Neural cell (in vitro differentiated cells): ENCODE data around the gene ATXN10. TPM values are rescaled to one million over a fixed set of nuclear protein-coding genes. Genes with fewer than 3 reads are reported as not detected.

Experiments used
- H2AFZ ChIP-seq: fragments of 200-600, 300-800 bp; sonication (generic), shearing (Covaris generic); 2 replicates; pipeline ENCODE4 v1.6.0; 2014; ENCODE audit warnings: low read depth, mild to moderate bottlenecking, antibody characterized with exemption, low read length, moderate library complexity
- H3F3A ChIP-seq: fragments of 200-600 bp; shearing (Covaris generic); 2 replicates; pipeline ENCODE4 v1.6.1; 2016; ENCODE audit warnings: mild to moderate bottlenecking, moderate library complexity, mixed read lengths, antibody characterized with exemption, low read length; ENCODE audit not compliant: insufficient read depth, poor library complexity, severe bottlenecking
- H3K27ac ChIP-seq: fragments of 200-600, 300-800 bp; sonication (generic), shearing (Covaris generic); 2 replicates; pipeline ENCODE4 v1.5.1; 2014; ENCODE audit warnings: mild to moderate bottlenecking, low read length, moderate library complexity
- H3K27me3 ChIP-seq: fragments of 300-800, 200-600 bp; sonication (generic), shearing (Covaris generic); 2 replicates; pipeline ENCODE4 v1.6.0; 2014; ENCODE audit warnings: mild to moderate bottlenecking, low read depth, low read length, moderate library complexity; ENCODE audit not compliant: insufficient read depth
- H3K36me3 ChIP-seq: fragments of 300-800, 200-600 bp; sonication (generic), shearing (Covaris generic); 2 replicates; pipeline ENCODE4 v1.5.1; 2014; ENCODE audit warnings: mild to moderate bottlenecking, antibody characterized with exemption, low read length, moderate library complexity; ENCODE audit not compliant: insufficient read depth
- H3K4me2 ChIP-seq: fragments of 300-800, 200-600 bp; sonication (generic), shearing (Covaris generic); 2 replicates; pipeline ENCODE4 v1.6.0; 2014; ENCODE audit warnings: mild to moderate bottlenecking, low read length
- H3K4me3 ChIP-seq: fragments of 300-800, 200-600 bp; sonication (generic), shearing (Covaris generic); 2 replicates; pipeline ENCODE4 v1.5.1; 2014; ENCODE audit warnings: mild to moderate bottlenecking, low read length, moderate library complexity
- H3K79me2 ChIP-seq: fragments of 200-600 bp; shearing (Covaris generic); replicated peaks from 2 replicates; pipeline ENCODE4 v1.6.0; 2014; ENCODE audit warnings: mild to moderate bottlenecking, low read length, moderate library complexity; ENCODE audit not compliant: insufficient read depth
- H3K9ac ChIP-seq: fragments of 300-800, 200-600 bp; sonication (generic), shearing (Covaris generic); 2 replicates; pipeline ENCODE4 v1.6.1; 2016; ENCODE audit warnings: mild to moderate bottlenecking, low read length, mixed read lengths
- H3K9me2 ChIP-seq: fragments of 200-600 bp; shearing (Covaris generic); 2 replicates; pipeline ENCODE4 v1.6.1; 2016; ENCODE audit warnings: mild to moderate bottlenecking, low read length, mixed read lengths; ENCODE audit not compliant: insufficient read depth
- H3K9me3 ChIP-seq: fragments of 200-600, 300-800 bp; sonication (generic), shearing (Covaris generic); 2 replicates; pipeline ENCODE4 v1.6.1; 2016; ENCODE audit warnings: mild to moderate bottlenecking, mixed run types, low read length, moderate library complexity, mixed read lengths
- H4K20me1 ChIP-seq: fragments of 200-600 bp; shearing (Covaris generic); 2 replicates; pipeline ENCODE4 v1.6.1; 2016; ENCODE audit warnings: mild to moderate bottlenecking, mixed run types; ENCODE audit not compliant: insufficient read depth
- EP300 ChIP-seq: fragments of 450-650 bp; conservative IDR thresholded peaks from 2 replicates; pipeline ENCODE4 v1.6.1; 2014; ENCODE audit warnings: antibody characterized with exemption, mild to moderate bottlenecking, moderate library complexity; ENCODE audit not compliant: poor library complexity, severe bottlenecking
- EZH2 ChIP-seq: fragments of 200-600, 300-800 bp; shearing (Covaris generic), sonication (generic); IDR thresholded peaks from 2 replicates; pipeline ENCODE4 v1.6.1; 2014; ENCODE audit warnings: antibody characterized with exemption, low read length, borderline replicate concordance, mild to moderate bottlenecking; ENCODE audit not compliant: insufficient read depth, poor library complexity, severe bottlenecking
- MXI1 ChIP-seq: fragments of 450-650 bp; conservative IDR thresholded peaks from 2 replicates; pipeline ENCODE4 v1.6.1; 2014; ENCODE audit warnings: antibody characterized with exemption, mild to moderate bottlenecking; ENCODE audit not compliant: poor library complexity, severe bottlenecking
- POLR2AphosphoS5 ChIP-seq: IDR thresholded peaks from 2 replicates; pipeline ENCODE4 v1.6.1; 2012
- RAD21 ChIP-seq: fragments of 450-650 bp; conservative IDR thresholded peaks from 2 replicates; pipeline ENCODE4 v1.6.1; 2014; ENCODE audit warnings: antibody characterized with exemption, mild to moderate bottlenecking, moderate library complexity
- SMC3 ChIP-seq: fragments of 450-650 bp; conservative IDR thresholded peaks from 2 replicates; pipeline ENCODE4 v1.6.1; 2014; ENCODE audit warnings: antibody characterized with exemption, mild to moderate bottlenecking, moderate library complexity; ENCODE audit not compliant: poor library complexity
- TAF1 ChIP-seq: IDR thresholded peaks from 2 replicates; pipeline ENCODE4 v1.6.1; 2012; ENCODE audit warnings: low read depth
- polyA plus RNA-seq: library from polyadenylated mRNA; depleted of rRNA; stranded (reverse); fragments of >200 nt; gene quantifications from 2 replicates; pipeline ENCODE4 v1.2.3, GENCODE V29; 2014
- TF ChIP-seq, protein P1 (sequence below): IDR thresholded peaks from 2 replicates; pipeline ENCODE4 v1.6.1; 2012; ENCODE audit warnings: borderline replicate concordance
- TF ChIP-seq, protein P2 (sequence below): fragments of 450-650 bp; IDR thresholded peaks from 2 replicates; pipeline ENCODE4 v1.5.1; 2014; ENCODE audit warnings: antibody characterized with exemption, mild to moderate bottlenecking, moderate library complexity; ENCODE audit not compliant: poor library complexity, severe bottlenecking

The ATXN10 gene
- polyA plus RNA-seq, 1 donor from 2014 or later: 321 TPM

DNA sequence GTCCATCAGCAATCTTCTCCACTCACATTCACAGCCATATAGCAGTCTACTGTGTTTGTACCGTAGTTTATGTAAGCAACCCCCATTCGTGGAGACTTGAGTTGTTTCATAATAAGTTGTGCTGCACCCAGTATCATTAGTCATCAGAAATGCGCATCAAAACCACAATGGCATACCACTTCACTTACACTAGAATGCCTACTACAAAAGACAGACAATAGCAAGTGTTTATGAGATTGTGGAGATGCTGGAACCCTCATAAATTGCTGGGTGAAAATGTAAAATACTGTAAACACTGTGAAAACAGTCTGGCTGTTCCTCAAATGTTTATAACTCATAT is 133.3 kb downstream of the ATXN10 start:
- Histone ChIP-seq H3K4me2 (no peak overlapping the region), H3K9me3 (no peaks in the 10 kb centered on the region), H3K27ac (no peak overlapping the region), H3F3A (no peaks in the 10 kb centered on the region), H2AFZ (no peak overlapping the region), H4K20me1 (no peaks in the 10 kb centered on the region), H3K27me3 (no peaks in the 10 kb centered on the region), H3K36me3 (no peaks in the 10 kb centered on the region), H3K79me2 (no peaks in the 10 kb centered on the region), H3K9me2 (no peaks in the 10 kb centered on the region), H3K4me3 (no peak overlapping the region), H3K9ac (no peak overlapping the region)
- TF ChIP-seq, protein P1, sequence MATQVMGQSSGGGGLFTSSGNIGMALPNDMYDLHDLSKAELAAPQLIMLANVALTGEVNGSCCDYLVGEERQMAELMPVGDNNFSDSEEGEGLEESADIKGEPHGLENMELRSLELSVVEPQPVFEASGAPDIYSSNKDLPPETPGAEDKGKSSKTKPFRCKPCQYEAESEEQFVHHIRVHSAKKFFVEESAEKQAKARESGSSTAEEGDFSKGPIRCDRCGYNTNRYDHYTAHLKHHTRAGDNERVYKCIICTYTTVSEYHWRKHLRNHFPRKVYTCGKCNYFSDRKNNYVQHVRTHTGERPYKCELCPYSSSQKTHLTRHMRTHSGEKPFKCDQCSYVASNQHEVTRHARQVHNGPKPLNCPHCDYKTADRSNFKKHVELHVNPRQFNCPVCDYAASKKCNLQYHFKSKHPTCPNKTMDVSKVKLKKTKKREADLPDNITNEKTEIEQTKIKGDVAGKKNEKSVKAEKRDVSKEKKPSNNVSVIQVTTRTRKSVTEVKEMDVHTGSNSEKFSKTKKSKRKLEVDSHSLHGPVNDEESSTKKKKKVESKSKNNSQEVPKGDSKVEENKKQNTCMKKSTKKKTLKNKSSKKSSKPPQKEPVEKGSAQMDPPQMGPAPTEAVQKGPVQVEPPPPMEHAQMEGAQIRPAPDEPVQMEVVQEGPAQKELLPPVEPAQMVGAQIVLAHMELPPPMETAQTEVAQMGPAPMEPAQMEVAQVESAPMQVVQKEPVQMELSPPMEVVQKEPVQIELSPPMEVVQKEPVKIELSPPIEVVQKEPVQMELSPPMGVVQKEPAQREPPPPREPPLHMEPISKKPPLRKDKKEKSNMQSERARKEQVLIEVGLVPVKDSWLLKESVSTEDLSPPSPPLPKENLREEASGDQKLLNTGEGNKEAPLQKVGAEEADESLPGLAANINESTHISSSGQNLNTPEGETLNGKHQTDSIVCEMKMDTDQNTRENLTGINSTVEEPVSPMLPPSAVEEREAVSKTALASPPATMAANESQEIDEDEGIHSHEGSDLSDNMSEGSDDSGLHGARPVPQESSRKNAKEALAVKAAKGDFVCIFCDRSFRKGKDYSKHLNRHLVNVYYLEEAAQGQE: no peak
- TF ChIP-seq EZH2 (no peak), EP300 (no peak), TAF1 (no peak), SMC3 (no peak), MXI1 (no peak), RAD21 (no peak), POLR2AphosphoS5 (no peak)
- TF ChIP-seq, protein P2, sequence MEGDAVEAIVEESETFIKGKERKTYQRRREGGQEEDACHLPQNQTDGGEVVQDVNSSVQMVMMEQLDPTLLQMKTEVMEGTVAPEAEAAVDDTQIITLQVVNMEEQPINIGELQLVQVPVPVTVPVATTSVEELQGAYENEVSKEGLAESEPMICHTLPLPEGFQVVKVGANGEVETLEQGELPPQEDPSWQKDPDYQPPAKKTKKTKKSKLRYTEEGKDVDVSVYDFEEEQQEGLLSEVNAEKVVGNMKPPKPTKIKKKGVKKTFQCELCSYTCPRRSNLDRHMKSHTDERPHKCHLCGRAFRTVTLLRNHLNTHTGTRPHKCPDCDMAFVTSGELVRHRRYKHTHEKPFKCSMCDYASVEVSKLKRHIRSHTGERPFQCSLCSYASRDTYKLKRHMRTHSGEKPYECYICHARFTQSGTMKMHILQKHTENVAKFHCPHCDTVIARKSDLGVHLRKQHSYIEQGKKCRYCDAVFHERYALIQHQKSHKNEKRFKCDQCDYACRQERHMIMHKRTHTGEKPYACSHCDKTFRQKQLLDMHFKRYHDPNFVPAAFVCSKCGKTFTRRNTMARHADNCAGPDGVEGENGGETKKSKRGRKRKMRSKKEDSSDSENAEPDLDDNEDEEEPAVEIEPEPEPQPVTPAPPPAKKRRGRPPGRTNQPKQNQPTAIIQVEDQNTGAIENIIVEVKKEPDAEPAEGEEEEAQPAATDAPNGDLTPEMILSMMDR: no peak

DNA sequence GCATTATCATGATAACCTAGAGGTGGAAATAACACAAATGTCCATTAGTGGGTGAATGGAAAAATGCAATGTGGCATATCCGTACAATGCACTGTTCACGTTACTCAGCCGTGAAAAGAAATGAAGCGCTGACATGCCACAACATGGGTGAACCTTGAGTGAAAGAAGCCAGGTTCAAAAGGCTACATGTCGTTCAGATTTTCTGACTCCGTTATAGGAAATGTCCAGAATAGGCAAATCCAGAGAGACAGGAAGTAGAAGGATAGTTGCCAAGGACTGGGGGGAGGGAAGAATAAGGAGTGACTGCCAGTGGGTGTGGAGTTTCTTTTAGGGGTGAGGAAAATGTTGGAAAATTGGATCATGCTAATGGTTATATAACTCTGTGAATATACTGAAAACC is 133.8 kb downstream of the ATXN10 start:
- Histone ChIP-seq H3K4me3 (no peak overlapping the region), H3K9ac (no peak overlapping the region), H3F3A (no peaks in the 10 kb centered on the region), H3K9me3 (no peaks in the 10 kb centered on the region), H3K27me3 (no peaks in the 10 kb centered on the region), H3K4me2 (no peak overlapping the region), H3K27ac (no peak overlapping the region), H3K79me2 (no peaks in the 10 kb centered on the region), H2AFZ (no peak overlapping the region), H4K20me1 (no peaks in the 10 kb centered on the region), H3K9me2 (no peaks in the 10 kb centered on the region), H3K36me3 (no peaks in the 10 kb centered on the region)
- TF ChIP-seq EZH2: no peak
- TF ChIP-seq, protein P2: no peak
